Fibroblast of skin of back (primary cell): ENCODE data around the gene MSL3B.
A peak's percentile ranks its signal among the peaks of the same experiment; 100 is the strongest.

ENCODE experiments used
- DNase-seq: peaks from one replicate; pipeline ENCODE4 v3.0.0-alpha.2; 2013

MSL3B gene

DNA sequence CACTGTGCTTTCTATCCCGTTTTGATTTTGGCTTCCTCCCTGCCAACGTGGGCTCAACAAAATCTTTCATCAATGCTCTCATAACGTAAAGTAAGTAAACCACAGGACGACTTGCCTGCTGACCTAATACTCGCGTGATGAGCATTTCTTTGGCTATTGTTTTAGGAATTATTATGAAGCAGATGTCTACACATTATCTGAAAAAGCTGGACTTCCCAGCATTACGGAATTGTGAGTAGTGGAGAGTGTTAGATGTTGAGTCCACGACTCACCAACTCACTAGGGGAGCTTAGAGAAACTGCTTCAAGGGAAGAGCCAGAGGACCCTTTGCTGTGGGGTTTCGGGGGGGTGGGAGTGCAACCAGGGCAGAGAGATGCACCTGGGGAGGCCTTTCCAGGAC lies 35.8 kb downstream of the MSL3B start:
- peak; percentile 38 for DNase-seq

DNA sequence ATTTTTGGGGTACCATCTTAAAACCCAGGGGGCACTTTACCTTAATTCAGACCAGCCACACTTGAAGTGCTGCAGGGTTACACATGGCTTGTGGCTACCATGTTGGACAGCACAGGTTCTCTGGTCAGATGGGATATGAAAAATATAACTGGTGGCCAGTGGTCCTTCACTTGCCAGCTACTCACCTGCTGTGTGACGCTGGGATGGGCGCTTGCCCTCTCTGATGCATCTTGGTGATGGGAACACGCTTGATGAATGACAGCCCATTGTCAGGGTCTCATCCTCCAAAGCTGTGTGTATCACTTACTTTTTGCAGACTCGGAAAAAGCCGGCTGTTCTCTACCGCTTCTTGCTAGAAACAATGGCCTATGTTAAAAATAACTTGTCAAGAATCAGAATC lies 36.3 kb downstream of the MSL3B start:
- DNase-seq = no peak

DNA sequence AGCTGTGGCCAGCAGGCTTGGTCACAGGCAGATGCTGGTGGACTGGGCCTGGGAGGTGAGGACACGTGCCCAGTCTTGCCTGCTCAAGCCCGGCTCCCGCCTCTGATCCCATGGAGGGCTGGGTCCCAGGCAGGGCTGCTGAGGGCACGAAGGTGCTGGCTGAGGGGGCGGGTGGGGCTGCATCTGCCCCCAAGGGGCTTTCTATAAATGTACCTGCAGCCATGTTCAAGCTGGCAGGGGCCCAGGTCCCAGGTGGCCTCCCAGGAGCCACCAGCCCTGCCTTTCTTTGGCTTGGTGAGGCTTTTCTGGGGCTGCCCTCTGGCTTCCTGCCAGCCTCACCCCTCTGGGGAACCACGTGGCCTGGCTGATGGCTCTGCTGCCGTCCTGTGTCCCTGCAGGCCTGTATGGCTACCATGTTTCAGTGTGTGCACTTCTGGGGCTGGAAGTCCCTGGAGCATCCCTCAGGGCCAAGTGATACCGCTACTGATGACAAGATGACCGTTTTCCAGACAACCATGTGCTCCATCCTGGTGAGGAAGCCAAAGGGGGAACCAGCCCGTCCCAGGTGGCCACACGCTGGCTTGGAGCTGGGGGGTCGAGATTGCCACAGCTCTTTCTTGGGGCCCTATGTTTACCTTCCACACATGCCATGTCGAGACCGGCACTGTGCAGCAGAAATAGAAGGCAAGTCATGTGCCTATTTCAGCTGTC lies 37.0 kb downstream of the MSL3B start:
- DNase-seq = no peak

DNA sequence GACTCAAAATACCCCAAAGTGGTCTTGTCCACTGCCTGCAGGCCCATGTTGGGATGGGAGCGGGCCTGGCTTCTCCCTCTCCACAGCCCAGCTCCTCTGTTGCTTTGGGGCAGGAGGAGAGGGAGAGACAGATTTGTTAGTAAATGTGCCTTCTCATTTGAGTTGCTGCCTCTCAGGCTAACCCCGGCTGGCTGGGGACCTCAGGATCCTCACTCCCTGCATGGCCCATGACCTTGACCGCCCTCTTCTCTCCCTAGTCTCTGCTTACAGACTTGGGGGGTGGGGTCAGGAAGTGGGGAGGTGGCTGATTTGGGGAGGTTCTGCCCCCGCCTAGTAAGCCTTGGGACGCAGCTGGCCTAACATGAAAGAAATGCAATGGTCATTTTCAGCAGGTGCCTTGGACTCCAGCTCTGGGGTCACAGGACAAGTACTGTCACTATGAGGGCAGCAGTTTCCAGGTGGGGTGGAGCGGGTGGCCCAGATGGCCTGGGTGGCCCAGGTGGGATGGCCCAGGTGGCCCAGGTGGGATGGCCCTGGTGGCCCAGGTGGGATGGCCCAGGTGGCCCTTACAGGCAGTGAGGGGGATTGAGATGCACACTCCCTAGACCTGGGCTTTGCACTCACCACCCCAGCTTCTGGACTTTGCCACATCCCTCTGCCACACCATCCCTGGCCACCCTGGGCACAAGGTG lies 37.9 kb downstream of the MSL3B start:
- DNase-seq = no peak

DNA sequence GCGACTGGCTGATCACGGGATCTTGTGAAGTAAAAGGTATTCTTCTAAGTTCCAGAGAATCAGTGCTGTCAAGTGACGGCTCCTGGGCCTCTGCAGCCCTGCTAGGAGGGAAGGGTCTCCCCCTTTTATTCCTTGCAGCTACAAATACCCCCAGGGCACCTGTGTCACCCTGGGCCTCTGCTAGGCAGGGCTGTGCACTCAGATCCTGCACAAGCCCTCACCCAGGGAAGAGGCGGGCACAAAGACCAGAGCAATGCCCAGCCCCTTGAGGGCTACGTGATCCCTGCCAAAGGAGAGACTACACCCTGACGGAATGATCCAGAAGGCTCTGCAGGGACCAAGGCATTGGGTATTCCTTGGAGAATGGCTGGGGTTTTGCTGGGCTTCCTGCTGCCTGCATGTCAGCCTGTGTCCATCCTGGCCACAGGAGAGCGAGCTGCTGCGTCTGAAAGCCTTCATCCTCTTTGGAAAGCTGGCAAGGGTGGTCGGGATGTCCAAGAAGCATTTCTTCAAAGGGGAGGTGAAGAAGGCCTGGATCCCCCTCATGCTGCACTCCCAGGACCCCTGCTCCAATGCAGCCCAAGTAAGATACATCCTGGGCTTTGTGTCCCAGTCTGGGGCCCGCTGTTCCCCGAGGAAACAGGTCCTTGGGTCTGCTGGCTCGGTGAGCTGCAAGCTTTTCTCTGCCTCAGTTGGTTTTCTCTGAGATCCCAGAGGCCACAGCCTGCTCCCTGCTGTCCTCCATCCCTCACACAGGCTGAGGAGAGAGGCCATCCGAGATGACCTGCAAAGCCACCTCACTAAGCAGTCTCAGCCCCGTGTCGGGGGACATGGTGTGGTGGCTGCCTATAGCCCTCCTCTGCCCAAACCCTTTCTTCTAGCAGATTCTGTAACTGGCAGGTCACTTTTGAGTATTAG lies 38.7 kb downstream of the MSL3B start:
- no peak for DNase-seq

DNA sequence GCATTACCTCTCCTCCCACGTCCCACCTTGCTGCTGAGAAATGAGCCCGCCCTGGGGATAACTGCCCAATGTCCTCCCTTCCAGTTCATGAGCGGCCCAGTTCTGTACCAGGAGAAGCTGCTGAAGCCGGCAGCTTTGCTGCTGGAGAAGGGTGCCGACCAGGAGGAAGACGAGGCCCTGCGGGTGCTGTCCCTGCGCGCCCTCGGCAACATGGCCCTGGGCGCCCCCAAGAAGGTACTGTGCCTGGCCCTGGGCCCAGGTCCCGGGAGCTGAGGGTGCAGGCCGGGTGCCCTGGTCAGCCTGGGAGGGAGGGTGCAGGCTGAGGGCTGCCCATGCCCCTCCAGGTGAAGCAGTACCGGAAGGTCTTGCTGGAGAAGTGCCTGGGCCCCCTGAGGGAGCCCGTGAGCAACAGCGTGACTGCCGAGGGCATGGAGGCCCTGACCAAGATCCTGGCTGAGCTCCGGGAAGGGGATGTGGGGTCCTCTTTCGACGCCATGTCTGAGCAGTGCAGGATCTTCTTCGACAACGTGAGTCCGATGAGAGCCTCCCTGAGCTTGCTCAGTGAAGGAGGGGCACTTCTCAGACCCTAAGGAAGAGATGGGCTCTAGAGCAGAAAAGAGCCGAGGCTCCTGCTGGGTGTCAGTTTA lies 39.5 kb downstream of the MSL3B start:
- DNase-seq = no peak

DNA sequence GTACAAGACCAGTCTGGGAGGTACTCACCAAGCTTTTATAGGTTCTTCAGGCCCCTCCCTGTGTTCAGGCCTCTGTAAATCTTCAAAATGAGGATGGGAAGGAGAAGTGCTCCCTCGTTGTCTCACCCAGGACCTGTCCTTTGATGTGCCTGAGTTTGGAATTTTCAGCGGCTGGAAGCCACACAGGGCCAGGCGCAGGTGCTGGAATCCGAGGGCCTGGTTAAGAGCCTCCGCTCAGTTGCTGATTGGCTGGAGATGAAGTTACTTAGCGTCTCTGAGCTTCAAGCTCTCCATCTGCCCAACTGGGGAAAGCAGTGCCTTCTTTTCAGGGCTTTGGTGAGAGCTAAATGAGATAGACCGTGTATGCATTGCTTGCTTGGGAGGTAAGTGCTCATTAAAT lies 43.8 kb downstream of the MSL3B start:
- no peak for DNase-seq

DNA sequence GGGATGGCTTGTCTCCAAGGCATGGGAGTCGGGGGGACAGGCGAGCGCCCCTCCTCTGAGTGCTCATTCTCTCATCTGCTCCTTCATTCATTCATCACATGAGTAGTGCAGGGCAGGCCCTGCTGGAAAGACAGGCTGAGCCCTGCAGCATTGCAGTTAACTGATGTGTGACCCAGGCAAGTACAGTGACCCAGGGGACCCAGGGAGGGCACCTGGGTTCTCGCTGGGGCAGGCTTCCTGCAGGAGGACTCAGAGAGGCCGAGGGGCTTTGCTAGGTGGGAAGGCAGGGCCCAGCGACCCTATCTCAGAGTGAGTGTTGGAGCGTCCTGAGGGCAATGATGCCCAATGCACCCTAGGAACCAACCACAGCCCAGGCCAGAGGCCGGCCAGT lies 44.5 kb downstream of the MSL3B start:
- DNase-seq = no peak

DNA sequence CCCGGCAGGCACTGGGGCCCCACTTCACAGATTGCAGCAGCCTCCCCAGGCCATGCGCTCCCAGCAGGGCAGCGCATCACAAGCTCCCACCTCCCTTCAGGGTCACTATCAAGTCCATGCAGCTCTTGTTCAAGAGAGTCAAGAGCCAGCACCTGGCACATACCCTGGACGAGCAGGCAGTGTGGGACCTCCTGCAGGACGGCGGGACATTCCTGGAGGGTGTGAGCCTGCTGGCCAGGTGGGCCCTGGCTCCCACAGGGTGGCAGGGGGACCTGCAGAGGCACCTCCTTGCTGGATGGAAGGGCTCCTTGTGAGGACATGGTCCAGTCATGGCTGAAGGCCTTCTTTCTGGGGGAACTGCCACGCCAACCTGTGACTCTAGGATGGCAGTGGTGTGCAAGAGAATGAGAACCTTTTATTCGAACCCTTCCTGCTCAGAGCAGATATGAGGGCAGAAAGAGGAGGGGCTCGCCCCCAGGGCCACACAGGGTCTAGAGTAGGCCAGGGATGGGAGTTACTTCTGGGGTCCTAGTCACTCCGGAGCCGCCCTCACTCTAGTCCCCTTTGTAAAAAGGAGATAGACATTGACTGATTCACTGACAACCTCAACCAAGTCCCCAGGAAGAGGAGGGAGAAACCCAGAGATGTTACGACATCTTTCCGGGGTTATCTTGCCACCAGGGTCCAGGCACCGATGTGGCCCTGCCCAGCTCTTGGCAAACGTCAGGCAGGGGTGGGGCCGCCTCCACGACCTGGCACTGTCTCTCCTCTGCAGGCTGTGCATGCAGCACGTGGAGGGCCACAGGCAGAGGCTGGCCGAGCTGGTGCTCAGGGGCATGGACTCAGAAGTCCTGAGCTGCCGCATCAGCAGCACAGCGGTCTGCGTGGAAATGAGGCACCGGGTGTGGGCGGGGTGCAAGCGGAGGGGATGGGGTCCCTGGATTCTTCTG lies 45.1 kb downstream of the MSL3B start:
- no peak for DNase-seq

DNA sequence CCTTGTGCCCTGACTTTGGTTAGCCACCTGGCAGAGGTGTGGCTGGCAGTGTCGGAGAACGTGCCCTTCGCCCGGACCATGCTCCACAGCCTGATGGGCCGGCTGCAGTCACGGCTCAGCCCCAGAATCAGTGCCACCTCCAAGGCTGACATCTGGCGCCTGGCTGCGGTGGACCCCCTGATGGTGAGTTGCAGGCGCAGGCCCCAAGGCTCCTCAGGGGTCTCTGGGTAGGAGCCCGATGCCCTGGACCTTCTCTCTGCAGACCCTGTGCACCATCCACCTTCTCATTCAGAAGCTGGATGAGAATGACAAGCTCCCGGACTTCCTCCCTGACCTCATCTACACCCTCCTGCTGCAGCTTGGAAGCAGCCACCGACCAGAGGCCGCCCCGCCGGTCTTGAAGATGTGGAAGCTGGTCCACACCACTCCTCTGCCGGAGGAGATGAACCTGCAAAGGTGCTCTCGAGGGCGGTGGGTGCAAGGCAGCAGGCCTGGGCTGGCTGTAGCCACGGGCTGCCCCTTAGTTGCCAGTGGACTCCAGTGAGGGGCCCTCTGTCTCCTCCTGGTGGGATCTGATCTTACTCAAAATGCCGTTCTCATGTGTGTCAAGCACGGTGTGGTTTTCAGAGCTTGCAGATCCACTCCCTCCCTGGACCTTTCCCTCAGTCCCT lies 46.0 kb downstream of the MSL3B start:
- no peak for DNase-seq

DNA sequence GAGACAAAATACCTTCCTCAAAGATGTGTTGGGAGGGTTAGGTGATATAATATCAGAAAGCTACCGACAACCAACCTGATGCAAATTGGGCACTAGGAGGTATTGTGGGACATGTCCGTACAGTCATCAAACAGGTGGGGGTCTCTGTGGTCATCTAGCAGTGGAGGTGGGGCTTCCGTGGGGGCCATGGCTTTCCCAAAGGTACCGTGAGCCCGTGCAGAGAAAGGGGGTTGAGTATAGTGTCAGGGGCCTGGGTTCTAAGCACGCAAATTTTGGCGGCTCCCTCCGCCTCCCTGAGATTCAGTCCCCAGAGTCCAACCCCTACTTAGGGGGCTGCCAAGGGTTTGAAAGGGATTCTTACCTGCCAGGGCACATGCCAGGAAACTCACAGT lies 46.5 kb downstream of the MSL3B start:
- DNase-seq = no peak

DNA sequence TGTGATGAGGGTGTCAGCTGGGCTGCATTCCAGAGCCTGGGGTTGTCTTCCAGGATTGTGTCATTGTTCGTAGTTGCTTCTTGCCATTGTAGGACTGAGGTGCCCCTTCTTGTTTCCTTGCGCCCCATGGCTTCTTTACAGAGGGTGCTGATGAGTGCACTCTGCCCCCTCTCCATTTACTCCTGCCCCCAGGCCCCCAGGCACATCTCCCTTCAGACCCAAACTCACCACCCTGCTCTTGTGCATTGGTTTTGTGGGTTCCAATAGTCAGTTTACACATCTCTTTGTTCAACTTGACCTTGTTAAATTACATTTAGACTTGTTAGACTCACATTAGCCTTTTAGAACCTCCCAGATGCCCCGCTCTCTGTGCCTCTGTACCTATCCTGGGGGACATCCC lies 47.0 kb downstream of the MSL3B start:
- no peak for DNase-seq

DNA sequence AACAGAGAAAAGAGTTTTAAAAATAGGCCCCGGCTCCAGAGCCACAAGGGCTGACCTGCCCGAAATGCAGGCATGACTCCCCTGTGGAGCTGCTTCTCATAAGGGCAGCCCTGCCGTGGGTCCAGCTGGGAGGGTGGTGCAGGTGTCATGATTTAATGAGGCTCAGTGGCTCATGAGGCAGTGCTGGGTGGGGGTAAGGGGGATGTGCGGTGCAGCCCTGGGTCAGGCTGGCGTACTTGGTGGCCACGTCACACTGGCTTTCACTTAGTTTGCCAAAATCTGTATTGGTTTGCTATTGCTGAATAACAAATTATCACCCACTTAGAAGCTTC lies 47.4 kb downstream of the MSL3B start:
- no peak for DNase-seq

DNA sequence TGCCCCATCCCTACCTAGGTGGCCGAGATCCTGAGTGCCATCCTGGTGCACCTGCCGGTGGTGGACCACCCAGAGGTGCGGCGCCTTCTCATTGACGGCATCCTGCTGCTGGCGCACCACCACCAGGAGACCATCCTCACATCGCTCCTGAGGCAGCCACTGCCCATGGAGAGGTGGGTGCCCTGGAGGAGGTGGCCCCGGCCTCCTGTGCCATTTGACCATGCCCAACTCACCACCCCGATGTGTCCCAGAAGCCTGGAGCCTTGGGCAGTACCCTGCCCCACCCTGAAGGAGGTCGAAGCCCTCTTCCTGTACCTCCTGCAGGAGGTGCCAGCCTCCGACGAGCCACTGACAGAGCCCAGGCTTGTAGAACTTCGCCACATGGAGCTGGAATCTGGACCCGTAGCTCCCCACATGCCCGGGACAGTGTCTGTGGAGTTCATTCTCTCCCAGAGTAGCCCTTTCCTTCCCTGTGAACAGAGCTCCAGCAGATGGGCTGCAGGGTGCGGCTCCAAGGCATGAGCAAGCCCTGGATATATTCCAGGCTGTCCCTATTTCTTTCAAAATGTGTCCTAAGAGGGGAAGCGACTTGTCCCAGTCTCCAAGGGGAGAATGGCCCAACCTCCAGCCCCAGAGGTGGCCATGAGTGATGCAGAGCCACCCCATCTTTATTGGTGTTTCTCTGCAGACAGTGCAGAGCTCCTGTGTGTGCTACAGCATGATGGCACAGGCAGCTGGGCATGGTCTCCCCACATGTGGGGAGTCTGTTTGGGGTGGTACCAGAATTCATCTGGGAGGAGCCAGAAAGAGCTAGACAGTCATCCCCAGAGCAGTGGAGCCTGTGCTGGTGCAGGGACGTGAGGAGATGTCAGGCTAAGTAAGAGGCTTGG lies 48.1 kb downstream of the MSL3B start:
- DNase-seq = no peak

DNA sequence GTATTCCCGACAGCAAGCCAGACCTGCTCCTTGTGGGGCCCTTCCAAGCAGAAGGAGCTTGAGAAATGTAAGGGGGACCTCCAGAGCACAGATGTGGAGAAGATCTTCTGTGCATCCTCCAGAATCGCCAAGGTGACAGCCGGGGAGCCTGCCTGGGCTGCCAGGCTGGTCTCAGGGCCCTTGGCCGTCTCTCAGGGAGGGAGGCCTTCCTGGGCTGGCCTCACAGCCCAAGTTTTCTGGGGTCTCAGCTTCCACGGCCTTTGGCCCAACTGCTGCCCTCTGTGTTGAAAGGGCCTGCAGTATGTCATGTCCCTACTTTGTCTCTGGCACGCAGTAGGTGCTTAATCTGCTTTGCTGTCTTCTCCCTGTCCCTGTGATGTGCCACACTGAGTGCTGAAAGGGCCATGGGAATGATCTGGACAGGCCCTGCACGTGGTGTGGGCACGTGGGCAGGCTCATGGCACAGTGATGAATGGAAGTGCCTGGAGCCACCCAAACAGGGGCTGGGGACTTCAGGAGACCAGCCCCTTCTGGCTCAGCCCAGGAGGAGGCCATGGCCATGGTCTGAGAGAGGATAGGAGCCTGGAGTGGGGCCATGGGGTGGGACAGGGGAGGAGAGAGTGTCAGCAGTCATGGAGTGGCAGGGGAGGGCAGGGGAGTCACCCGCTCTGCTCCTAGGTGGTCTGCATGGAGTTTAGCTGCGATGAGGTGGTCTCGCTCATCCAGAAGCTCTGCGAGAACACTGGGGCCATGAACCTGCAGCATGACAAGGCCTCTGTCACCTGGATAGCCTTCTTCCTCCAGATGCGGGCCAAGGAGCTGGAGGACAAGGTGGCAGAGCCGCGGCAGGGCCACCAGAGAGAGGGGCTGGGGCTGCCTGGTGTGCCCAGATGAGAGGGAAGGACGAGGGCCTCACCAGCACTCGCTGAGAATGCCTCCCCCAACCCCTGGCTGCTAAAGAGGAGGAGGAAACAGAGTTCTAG lies 49.3 kb downstream of the MSL3B start:
- no peak for DNase-seq

DNA sequence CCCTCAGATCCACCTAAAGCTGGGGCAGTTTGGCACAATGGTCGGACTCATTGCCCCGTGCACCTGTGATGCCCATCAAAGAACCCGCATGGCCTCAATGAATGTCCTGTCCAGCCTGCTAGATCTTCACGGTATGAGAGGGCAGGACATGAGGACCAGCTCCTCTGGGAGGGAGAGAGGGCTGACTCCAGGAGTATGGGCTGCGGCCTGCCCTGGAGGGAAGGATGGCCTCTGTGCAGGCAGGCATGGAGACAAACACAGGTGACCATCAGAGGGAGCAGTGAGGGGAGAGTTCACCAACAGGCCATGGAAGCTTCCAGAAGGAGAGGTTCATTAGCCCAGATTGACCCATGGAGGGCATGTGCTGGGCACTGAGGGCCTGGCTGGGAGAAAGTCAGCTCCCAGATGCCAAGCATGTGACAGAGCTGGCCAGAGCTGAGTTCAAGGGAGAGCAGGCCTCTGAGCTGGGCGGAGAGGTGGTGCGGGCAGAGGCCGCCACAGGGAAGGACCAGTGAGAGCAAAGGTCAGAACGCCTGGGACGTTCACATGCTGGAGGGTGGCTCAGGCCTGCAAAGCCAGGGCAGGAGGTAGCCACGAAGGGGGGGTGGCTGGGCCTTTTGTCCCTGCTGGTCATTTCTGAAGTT lies 50.1 kb downstream of the MSL3B start:
- no peak for DNase-seq

DNA sequence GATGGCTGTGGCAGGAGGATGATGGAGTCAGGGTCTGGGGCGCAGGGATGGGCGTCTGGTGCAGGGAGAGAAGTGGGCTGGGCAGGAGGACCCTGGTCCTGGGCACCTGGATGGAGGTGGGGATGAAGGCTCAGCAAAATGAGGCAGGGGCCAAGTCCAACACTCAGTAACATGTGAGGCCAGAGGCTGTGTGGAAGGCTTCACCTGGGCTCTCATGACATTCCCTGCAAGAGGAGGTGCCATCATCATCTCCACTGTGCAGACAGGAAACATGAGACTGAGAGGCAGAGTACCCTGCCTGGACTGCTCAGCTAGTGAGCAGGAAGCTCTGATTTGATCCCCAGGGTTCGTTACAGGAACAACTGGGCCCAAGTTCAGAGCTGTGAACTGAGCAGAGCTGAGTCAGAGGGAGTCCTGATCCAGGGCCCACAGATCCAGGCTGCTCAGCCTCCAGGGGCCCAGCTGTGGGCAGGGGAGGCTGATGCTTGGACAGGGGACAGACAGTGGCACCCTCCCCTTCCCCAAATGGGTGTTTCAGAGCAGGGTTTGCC lies 50.8 kb downstream of the MSL3B start:
- no peak for DNase-seq

DNA sequence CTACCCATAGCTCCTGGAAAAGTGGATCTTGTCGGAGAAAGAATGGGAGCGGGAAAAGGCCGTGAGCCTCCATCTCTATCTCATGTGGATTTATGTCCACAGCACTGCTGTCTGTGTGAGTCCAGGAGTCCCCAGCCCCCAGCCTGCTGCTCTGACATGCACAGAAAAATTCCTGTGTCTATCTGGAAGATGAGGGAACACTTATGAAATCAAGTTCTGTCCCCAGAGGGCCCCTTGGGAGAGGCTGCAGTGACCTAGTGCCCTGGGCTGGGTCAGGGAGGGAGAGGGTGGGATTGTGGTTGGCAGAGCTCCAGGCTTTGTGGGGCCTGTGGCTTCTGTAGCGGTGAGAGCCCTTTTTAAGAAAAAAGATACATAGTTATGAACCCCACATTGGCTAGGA lies 51.4 kb downstream of the MSL3B start:
- DNase-seq = no peak
